PC-3 (cell line): Measurements from ENCODE around the gene SPACA9. TPM values are rescaled to one million over a fixed set of nuclear protein-coding genes. Genes with fewer than 3 reads are reported as not detected.

Source experiments
- ATAC-seq: fragments of 200-7000 bp; cut with Tn5 transposase; 2 replicates; pipeline ENCODE4 v1.9.1; 2020; ENCODE audit warnings: mild to moderate bottlenecking, moderate library complexity
- BruUV-seq: library from RNA; stranded (reverse); fragments of 400-500 nt; replicated peaks from 2 replicates; lab custom pipeline; 2021; lab: Mats Ljungman, UMichigan
- CTCF ChIA-PET: fragments of 300-600 bp; sonication (Branson Sonifier 250); formaldehyde crosslinking; loops from one replicate; lab custom pipeline; 2022; ENCODE audit warnings: antibody characterized with exemption; lab: Charles Lee
- POLR2A ChIA-PET: fragments of 300-600 bp; sonication (Branson Sonifier 250); formaldehyde crosslinking; loops from one replicate; lab custom pipeline; 2022; ENCODE audit warnings: antibody characterized with exemption; ENCODE audit not compliant: unreplicated experiment; lab: Charles Lee
- DNase-seq: peaks from one replicate; pipeline ENCODE4 v3.0.0-alpha.2; 2015
- H2AFZ ChIP-seq: fragments of 300-600 bp; sonication (generic); 2 replicates; pipeline ENCODE4 v1.6.0; 2016; ENCODE audit warnings: antibody characterized with exemption, low read length
- H3F3A ChIP-seq: fragments of 300-600 bp; sonication (generic); one replicate; pipeline ENCODE4 v1.6.0; 2017; ENCODE audit warnings: antibody characterized with exemption, low read length, control low read depth, mild to moderate bottlenecking; ENCODE audit not compliant: unreplicated experiment
- H3K27ac ChIP-seq: fragments of 300-600 bp; sonication (generic); 2 replicates; pipeline ENCODE4 v1.5.1; 2016; ENCODE audit warnings: mild to moderate bottlenecking, low read length
- H3K27me3 ChIP-seq: fragments of 300-600 bp; sonication (generic); 2 replicates; pipeline ENCODE4 v1.6.1; 2016; ENCODE audit warnings: low read length, mixed read lengths
- H3K36me3 ChIP-seq: fragments of 300-600 bp; sonication (generic); 2 replicates; pipeline ENCODE4 v1.6.1; 2016; ENCODE audit warnings: low read depth, mixed run types, low read length, mixed read lengths
- H3K4me1 ChIP-seq: fragments of 300-600 bp; sonication (generic); 2 replicates; pipeline ENCODE4 v1.5.1; 2016; ENCODE audit warnings: low read length; ENCODE audit not compliant: insufficient read depth
- H3K4me2 ChIP-seq: fragments of 300-600 bp; sonication (generic); 2 replicates; pipeline ENCODE4 v1.6.0; 2016; ENCODE audit warnings: low read length
- H3K4me3 ChIP-seq: fragments of 300-600 bp; sonication (generic); 2 replicates; pipeline ENCODE4 v1.5.1; 2016; ENCODE audit warnings: mild to moderate bottlenecking, low read length, mixed read lengths
- H3K79me2 ChIP-seq: fragments of 300-600 bp; sonication (generic); 2 replicates; pipeline ENCODE4 v1.6.1; 2017; ENCODE audit warnings: low read length, mixed read lengths
- H3K9ac ChIP-seq: fragments of 300-600 bp; sonication (generic); 2 replicates; pipeline ENCODE4 v1.6.0; 2016; ENCODE audit warnings: mild to moderate bottlenecking, low read length
- H3K9me2 ChIP-seq: fragments of 300-600 bp; sonication (generic); replicated peaks from 2 replicates; pipeline ENCODE4 v1.6.1; 2016; ENCODE audit warnings: mixed run types, low read length, mixed read lengths
- H3K9me3 ChIP-seq: fragments of 300-600 bp; sonication (generic); 2 replicates; pipeline ENCODE4 v1.6.1; 2016; ENCODE audit warnings: low read length, mixed read lengths
- H4K20me1 ChIP-seq: fragments of 300-600 bp; sonication (generic); 2 replicates; pipeline ENCODE4 v1.6.1; 2016; ENCODE audit warnings: low read length, mixed read lengths
- EZH2 ChIP-seq: fragments of 300-600 bp; sonication (generic); IDR thresholded peaks from one replicate; pipeline ENCODE4 v1.6.1; 2017; ENCODE audit warnings: antibody characterized with exemption, mild to moderate bottlenecking, low read length; ENCODE audit not compliant: unreplicated experiment
- EZH2phosphoT487 ChIP-seq: fragments of 300-600 bp; sonication (generic); IDR thresholded peaks from 2 replicates; pipeline ENCODE4 v1.6.1; 2018; ENCODE audit warnings: mild to moderate bottlenecking, antibody characterized with exemption, low read length, borderline replicate concordance
- intact Hi-C: fragments of 100-400 bp; cut with micrococcal nuclease; formaldehyde crosslinking; loops from 2 replicates; pipeline ENCODE4 v1.9.0; 2023
- total RNA-seq: library from RNA; depleted of rRNA; stranded (reverse); fragments of >200 nt; gene quantifications from 2 replicates; pipeline ENCODE4 v1.2.3, GENCODE V29; 2014
- TF ChIP-seq, protein P1 (sequence below): fragments of 300-600 bp; sonication (generic); conservative IDR thresholded peaks from 2 replicates; pipeline ENCODE4 v1.5.1; 2017; ENCODE audit warnings: antibody characterized with exemption, low read depth, mild to moderate bottlenecking, low read length

SPACA9 gene
- total RNA-seq, 1 experiment from 2014 or later = 2.3 TPM

DNA sequence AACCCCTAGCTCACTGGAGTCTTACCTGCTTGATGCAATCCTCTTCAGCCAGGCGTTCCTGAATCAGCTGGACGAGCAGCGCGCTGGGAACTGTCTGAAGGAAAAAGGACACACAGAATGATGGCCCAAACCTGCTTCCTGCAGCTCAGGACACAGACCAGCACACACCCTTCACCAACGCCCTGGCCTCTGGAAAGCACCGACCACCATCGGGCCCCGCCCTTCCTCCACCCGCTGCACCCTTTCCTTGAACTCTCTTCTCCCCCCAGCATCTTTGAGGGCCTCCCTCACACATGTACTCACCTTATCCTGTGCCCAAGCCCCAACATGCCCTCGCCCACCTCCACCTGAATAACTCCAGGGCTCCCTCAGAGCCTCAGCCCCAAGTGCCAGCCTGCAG is 23.9 kb upstream of the SPACA9 start:
- TF ChIP-seq EZH2 (no peak), EZH2phosphoT487 (no peak)
- TF ChIP-seq, protein P1, sequence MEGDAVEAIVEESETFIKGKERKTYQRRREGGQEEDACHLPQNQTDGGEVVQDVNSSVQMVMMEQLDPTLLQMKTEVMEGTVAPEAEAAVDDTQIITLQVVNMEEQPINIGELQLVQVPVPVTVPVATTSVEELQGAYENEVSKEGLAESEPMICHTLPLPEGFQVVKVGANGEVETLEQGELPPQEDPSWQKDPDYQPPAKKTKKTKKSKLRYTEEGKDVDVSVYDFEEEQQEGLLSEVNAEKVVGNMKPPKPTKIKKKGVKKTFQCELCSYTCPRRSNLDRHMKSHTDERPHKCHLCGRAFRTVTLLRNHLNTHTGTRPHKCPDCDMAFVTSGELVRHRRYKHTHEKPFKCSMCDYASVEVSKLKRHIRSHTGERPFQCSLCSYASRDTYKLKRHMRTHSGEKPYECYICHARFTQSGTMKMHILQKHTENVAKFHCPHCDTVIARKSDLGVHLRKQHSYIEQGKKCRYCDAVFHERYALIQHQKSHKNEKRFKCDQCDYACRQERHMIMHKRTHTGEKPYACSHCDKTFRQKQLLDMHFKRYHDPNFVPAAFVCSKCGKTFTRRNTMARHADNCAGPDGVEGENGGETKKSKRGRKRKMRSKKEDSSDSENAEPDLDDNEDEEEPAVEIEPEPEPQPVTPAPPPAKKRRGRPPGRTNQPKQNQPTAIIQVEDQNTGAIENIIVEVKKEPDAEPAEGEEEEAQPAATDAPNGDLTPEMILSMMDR = no peak
- no peak overlapping the region for H3K9ac ChIP-seq
- no peaks in the 10 kb centered on the region for H3K36me3 ChIP-seq
- intact Hi-C loops = no loop called here
- no peaks in the 10 kb centered on the region for H3K4me1 ChIP-seq
- no peak overlapping the region for H3K4me2 ChIP-seq
- H3K4me3 ChIP-seq = no peak overlapping the region
- no peak overlapping the region for H3K27ac ChIP-seq
- ChIA-PET CTCF (no interaction called here), POLR2A (no interaction called here)
- BruUV-seq = no TSS peak
- no peaks in the 10 kb centered on the region for H4K20me1 ChIP-seq
- no peaks in the 10 kb centered on the region for H3K9me2 ChIP-seq
- no peaks in the 10 kb centered on the region for H3K9me3 ChIP-seq
- H3F3A ChIP-seq = no peaks in the 10 kb centered on the region
- DNase-seq (no peak), ATAC-seq (no peak)
- no peak overlapping the region for H2AFZ ChIP-seq
- H3K27me3 ChIP-seq = no peaks in the 10 kb centered on the region
- H3K79me2 ChIP-seq = no peaks in the 10 kb centered on the region

DNA sequence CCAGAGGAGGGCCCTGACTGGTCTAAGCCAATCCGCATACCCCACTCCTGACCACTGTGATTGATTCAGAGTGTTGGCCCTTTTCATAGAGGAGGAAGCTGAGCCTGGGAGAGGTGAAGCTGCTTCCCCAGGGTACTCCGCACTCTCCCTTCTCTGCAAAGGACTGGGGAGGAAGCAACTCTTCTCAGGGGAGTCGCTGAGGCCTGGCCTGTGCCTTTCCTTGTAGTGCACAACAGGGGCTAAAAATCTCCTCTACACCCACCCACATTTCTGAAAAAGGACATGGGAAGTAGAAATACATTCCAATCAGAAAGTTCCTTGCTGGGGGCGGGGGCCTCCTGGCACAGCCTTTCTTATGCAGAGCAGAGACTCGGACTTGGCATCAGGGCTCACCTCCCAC is 22.8 kb upstream of the SPACA9 start:
- intact Hi-C loops = no loop called here
- no peak overlapping the region for H3K27ac ChIP-seq
- no peak overlapping the region for H2AFZ ChIP-seq
- DNase-seq = no peak
- POLR2A ChIA-PET = no interaction called here
- no TSS peak for BruUV-seq
- H4K20me1 ChIP-seq = no peaks in the 10 kb centered on the region
- ATAC-seq = no peak
- H3K4me1 ChIP-seq = no peaks in the 10 kb centered on the region
- CTCF ChIA-PET = no interaction called here
- no peak overlapping the region for H3K4me2 ChIP-seq
- TF ChIP-seq, protein P1 = no peak
- TF ChIP-seq EZH2phosphoT487 (no peak), EZH2 (no peak)
- H3K4me3 ChIP-seq = no peak overlapping the region
- H3K79me2 ChIP-seq = no peaks in the 10 kb centered on the region
- no peaks in the 10 kb centered on the region for H3K9me3 ChIP-seq
- no peaks in the 10 kb centered on the region for H3K27me3 ChIP-seq
- H3K36me3 ChIP-seq = no peaks in the 10 kb centered on the region
- no peak overlapping the region for H3K9ac ChIP-seq
- no peaks in the 10 kb centered on the region for H3K9me2 ChIP-seq
- H3F3A ChIP-seq = no peaks in the 10 kb centered on the region

DNA sequence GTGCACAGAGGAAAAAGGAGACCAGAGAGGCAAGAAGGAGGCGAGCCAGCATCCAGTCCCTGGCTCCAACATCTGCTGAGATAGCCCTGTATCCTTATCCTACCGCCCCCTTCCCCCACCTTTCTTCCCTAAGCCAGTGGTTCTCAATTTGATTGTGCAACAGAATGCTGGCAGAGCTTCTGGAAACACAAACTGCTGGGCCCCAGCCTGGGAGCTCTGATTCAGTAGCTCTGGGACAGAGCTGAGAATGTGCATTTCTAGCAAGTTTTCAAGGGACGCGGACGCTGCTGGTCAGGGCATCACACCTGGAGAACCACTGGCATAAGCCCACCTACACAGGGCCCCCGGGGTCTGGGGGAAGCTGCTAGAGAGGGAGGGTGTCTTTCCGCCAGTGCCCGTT is 21.7 kb upstream of the SPACA9 start:
- no peaks in the 10 kb centered on the region for H3K36me3 ChIP-seq
- H4K20me1 ChIP-seq = no peaks in the 10 kb centered on the region
- no peak overlapping the region for H3K9ac ChIP-seq
- no peak overlapping the region for H2AFZ ChIP-seq
- intact Hi-C loops = no loop called here
- ATAC-seq (no peak), DNase-seq (no peak)
- H3K79me2 ChIP-seq = no peaks in the 10 kb centered on the region
- no peaks in the 10 kb centered on the region for H3K27me3 ChIP-seq
- H3K9me3 ChIP-seq = no peaks in the 10 kb centered on the region
- no TSS peak for BruUV-seq
- TF ChIP-seq EZH2 = no peak
- no peaks in the 10 kb centered on the region for H3F3A ChIP-seq
- CTCF ChIA-PET = interaction anchor here (0.6 kb wide), 1 partner anchor 9 kb away, joined by 4 read pairs; no protein-coding TSS in a partner anchor
- POLR2A ChIA-PET = no interaction called here
- H3K9me2 ChIP-seq = no peaks in the 10 kb centered on the region
- H3K4me3 ChIP-seq = no peak overlapping the region
- H3K4me2 ChIP-seq = no peak overlapping the region
- no peaks in the 10 kb centered on the region for H3K4me1 ChIP-seq
- H3K27ac ChIP-seq = no peak overlapping the region
